HTR-8/SVneo (cell line): ENCODE data around the gene EIF1AX.
"Not testable (repeated sequence)": the region's sequence is repeated elsewhere in the genome, so short reads cannot be mapped to it uniquely, and the experiment has no call there.

ENCODE experiments used
- DNase-seq: peaks from one replicate; pipeline ENCODE4 v3.0.0; 2011; ENCODE audit warnings: low spot score, mixed read lengths; ENCODE audit not compliant: insufficient read length
- FAIRE-seq: peaks from 2 replicates; lab custom pipeline; 2011; peaks lifted over from hg19 to GRCh38; lab: Jason Lieb, UNC

EIF1AX gene, protein sequence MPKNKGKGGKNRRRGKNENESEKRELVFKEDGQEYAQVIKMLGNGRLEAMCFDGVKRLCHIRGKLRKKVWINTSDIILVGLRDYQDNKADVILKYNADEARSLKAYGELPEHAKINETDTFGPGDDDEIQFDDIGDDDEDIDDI

DNA sequence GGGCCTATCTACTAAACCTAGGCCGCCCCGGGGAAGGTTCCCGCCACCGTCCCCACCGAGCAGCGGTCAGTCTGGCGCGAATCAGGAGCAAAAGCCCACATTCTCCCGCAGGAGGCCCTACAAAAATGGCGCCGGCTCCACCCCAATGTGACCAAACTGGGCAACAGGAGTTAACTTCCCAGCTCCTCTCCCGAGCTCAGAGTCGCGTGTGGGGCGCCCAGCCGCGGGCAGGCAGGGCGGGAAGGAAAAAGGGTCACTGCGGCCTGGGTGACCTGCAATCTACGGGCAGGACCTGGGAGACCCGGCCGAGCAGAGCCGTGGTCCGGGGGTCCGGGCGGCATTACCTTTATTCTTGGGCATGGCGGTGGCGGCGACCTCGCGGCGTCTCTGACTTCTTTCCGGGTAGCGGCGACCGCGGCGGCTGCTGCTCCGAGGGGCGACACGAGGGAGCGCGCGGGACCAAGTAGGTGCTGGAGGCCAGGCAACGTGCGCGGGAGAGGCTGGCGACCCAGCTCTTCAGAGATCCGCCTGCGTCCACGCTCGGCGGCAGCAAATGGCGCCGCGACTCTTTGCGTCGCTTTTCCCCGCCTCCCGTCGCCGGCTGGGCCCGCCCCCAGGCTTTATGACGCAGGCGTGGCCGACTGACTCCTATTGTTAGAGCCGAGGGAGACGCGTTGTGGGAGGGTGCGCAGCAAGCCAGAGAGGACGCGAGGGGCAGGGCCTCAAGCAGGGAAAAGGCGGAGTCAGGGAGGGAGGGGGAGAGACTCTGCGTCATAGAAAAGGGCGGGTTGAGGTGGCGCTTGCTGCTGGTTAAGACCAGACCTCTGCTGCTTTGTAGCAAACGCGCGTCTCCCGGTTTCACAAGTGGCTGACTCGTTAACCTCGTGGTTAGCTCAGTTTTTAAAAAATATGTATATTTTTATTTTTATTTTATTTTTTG is at the start of gene EIF1AX:
Gene EIF1AX (minus strand): TSS at position 558 of the 940 bp plus-strand sequence. CDS start 198 bp downstream, at position 360.
- peak; percentile 94 for DNase-seq
- FAIRE-seq = peak; percentile 86

GRCh38 chrX:20189171-20189570 is 47.5 kb upstream of the EIF1AX start:
- DNase-seq (no peak), FAIRE-seq (no peak)

DNA sequence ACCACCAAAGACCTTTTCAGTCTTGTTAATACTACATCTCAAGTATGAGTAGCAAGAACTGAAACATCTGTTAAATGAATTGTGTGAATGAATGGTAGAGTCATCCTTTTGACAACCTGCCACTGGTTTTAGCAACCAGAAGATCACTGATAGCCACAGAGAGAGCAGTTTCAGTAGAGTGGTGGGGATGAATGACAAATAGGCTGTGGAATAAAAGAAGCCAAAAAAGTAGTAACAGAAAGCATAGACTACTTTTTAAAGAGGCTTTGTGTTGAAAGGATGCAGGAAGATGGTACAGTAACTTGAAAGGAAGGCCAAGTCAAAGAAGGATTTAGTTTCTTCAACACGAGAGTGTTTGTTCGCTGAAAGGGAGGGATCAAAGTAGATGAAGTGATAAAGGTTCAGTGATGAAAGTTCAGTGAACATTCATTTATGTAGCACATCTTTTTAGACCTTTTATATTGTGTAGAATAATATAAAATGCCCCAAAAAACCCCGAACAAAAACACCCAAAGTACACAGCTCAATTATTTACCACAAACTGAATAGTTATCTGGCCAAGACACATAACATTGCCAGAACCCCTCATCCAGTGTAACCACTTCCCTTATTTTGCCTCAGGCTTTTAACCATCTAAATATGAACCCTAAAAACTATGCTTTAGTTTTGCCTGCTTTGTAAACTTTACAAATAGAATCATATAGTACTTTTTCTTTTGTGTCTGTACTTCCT is 40.1 kb upstream of the EIF1AX start:
- FAIRE-seq = no peak
- no peak for DNase-seq

DNA sequence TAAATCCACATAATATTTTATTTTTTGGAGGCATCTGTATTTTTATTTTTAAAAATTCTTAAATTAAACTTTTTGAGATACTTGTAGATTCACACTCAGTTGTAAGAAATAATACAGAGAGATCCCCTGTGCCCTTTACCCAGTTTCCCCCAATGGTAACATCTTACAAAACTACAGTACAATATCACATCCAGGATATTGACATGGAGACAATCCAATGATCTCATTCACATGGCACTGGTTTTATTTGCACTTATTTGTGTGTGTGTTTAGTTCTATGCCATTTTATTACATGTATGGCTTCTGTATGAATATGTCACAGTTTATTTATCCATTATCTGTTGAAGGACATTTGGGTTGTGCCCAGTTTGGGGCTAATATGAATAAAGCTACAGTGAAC is 35.5 kb upstream of the EIF1AX start:
- FAIRE-seq (no peak), DNase-seq (no peak)

DNA sequence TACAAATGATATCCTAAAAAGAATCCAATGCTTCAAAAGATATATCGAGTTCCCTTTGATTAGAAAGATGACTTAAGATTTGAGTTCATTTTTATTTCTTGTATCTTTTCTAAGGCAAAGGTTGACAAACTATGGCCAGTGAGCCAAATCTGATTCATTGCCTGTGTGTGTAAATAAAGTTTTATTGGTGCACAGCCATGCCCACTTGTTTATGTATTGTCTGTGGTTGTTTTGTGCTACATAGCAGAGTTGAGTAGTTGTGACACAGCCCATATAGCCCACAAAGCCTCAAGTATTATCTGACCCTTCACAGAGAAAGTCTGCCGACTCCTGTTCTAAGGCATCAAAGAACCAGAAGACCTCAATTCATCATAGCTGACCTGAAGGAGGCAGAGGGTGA is 32.2 kb upstream of the EIF1AX start:
- FAIRE-seq = no peak
- no peak for DNase-seq

DNA sequence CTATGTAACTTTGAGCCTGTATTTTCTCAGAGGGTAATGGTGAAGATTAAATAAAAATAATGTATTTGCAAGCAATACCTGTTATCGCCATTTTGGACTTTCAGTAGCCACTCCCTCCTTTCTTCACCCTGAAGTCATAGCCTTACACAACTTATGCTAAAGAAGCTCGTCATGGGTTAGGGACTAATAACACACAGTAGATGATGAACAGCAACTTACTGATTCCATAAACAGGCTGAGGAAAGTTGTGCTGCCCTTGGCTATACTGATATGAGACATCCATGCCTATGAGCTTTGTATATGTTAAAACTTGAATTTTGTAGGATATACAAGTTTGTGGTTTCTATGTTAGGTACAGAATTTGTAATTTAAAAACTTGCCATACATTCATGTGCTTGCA is 31.7 kb upstream of the EIF1AX start:
- DNase-seq (no peak), FAIRE-seq (no peak)

DNA sequence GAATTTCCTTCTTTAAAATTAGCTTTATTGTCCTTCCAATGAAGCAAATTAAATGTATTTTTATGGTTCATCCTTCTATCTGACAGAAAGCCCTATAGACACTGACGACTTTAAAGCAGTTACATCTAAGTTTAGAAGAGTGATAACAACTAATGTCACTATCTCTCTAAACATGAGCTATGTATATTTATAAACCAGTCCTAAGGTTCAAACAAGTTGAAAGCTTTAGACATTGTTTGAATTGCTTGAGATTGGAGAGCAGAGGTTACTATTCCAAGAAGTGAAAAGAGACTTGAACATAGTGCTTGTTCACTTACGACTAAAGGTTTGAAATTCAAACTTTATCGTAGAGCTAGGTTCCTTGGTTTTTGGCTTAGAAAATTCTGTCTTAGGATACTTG is 30.2 kb upstream of the EIF1AX start:
- DNase-seq = no peak
- FAIRE-seq = no peak

GRCh38 chrX:20162516-20162915 is 20.9 kb upstream of the EIF1AX start:
- not testable (repeated sequence) for DNase-seq, FAIRE-seq

- FAIRE-seq = no peak
- DNase-seq = no peak
Measured at GRCh38 chrX:20159797-20160385, 18.3 kb upstream of the EIF1AX start.

GRCh38 chrX:20151689-20152088 is 10.1 kb upstream of the EIF1AX start:
- DNase-seq = no peak
- FAIRE-seq = no peak

GRCh38 chrX:20149326-20149725 is 7.7 kb upstream of the EIF1AX start:
- FAIRE-seq = no peak
- no peak for DNase-seq

- DNase-seq = no peak
- no peak for FAIRE-seq
Measured at GRCh38 chrX:20147561-20147960, 5.9 kb upstream of the EIF1AX start.

- DNase-seq (peak; percentile 46), FAIRE-seq (no peak)
Measured at GRCh38 chrX:20144491-20144890, 2.9 kb upstream of the EIF1AX start.

- DNase-seq (no peak), FAIRE-seq (no peak)
Measured at GRCh38 chrX:20143561-20143960, 1.9 kb upstream of the EIF1AX start.

- FAIRE-seq = no peak
Measured at GRCh38 chrX:20143111-20143510, 1.5 kb upstream of the EIF1AX start.

GRCh38 chrX:20140420-20140819 is 1.2 kb downstream of the EIF1AX start:
- no peak for DNase-seq
- FAIRE-seq = no peak

More at GRCh38 chrX:20143111-20143510, 1.5 kb upstream of the EIF1AX start:
- DNase-seq = no peak

- DNase-seq (no peak), FAIRE-seq (no peak)
Measured at GRCh38 chrX:20139966-20140365, 1.7 kb downstream of the EIF1AX start.

DNA sequence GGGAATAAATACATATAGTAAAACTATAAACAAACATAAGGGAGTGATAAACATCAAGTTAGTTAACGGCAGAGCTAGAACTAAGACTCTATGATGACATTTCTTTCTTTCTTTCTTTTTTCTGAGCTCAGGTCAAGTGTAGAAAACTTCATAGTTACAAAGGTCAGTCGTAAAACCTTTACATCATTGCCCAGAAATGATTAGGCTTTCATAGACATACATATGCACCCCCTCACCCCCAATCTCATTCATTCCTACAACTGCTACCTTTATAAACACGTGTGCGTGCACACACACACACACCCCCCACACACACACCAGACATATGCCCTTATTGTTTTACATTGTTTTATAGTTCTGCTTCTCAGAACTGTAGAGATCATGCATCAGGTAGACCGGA is 5.7 kb downstream of the EIF1AX start:
- DNase-seq (no peak), FAIRE-seq (peak; percentile 71)

DNA sequence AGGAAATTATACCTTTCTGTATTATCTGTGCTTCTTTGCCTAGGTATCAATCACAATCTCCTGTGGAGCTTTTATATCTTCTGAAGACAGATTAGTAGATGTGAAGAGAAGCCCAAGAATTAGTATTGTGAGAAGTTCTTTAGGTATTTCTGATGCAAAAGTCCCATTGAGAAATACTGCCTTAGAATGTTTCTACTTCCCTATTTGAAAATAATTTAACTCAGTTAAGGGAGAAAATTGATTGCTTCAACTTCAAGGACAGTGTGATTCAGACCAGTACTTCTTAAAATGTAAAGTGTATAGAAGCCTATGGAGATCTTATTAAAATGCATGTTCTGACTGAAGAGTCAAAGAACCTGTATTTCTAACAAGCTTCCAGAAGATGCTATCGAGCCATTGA is 9.0 kb downstream of the EIF1AX start:
- FAIRE-seq = no peak
- no peak for DNase-seq

GRCh38 chrX:20130357-20130756 is 11.3 kb downstream of the EIF1AX start:
- FAIRE-seq (no peak), DNase-seq (no peak)

GRCh38 chrX:20129547-20129946 is 12.1 kb downstream of the EIF1AX start:
- FAIRE-seq (no peak), DNase-seq (no peak)
